ENCODE results near the gene PKD2L1.
"Not testable (repeated sequence)": the region's sequence is repeated elsewhere in the genome, so short reads cannot be mapped to it uniquely, and the experiment has no call there.

The PKD2L1 gene

DNA sequence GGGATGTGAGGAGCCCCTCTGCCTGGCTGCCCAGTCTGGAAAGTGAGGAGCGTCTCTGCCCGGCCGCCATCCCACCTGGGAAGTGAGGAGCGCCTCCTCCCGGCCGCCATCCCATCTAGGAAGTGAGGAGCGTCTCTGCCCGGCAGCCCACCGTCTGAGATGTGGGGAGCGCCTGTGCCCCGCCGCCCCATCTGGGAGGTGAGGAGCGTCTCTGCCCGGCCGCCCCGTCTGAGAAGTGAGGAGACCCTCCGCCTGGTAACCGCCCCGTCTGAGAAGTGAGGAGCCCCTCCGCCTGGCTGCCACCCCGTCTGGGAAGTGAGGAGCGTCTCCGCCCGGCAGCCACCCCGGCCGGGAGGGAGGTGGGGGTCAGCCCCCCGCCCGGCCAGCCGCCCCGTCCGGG lies 53.1 kb downstream of the PKD2L1 start:
- DNase-seq, result not testable (repeated sequence)

DNA sequence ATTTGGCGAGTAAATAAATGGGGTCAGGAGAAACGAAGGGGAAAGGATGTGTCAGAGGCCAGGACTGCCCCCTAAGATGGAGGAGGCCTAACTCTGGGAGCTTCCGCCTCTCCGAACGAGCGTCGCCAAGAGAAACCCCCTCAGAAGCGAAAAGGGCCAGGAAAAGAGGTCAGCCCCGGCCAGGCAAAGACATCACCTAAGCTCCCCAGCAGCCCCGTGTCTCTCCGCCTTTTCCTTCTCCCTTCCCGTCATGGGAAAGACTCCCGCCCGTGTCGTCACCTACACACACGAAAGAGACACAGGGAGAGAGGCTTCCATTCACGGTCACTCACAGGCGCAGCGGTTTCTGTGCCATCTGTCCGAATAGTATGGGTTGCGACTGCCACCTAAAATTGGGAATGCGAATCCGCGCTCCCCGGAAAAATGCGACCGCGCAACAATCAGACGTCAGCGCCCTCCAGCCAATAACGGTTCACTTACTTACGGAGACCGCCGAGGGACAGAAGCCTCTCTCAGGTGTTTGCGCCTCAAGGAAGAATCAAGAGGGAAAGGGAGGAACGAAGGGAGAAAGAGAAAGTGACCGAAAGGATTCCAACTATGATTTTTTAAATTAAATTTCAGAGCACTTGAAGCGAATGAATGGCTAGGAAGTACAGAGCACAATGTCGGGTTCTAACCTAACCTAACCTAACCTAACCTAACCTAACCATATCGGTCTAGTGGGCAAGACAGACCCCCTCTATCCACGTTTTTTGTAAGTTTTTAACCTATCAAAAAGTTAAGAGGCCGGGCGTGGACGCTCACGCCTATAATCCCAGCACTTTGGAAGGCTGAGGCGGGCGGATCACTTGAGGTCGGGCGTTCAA lies 62.6 kb downstream of the PKD2L1 start, which contains the start of gene CWF19L1:
Gene CWF19L1 (minus strand): TSS at position 400 of the 866 bp plus-strand sequence. CDS start 45 bp downstream, at position 355.
- DNase-seq, result peak; percentile 12

DNA sequence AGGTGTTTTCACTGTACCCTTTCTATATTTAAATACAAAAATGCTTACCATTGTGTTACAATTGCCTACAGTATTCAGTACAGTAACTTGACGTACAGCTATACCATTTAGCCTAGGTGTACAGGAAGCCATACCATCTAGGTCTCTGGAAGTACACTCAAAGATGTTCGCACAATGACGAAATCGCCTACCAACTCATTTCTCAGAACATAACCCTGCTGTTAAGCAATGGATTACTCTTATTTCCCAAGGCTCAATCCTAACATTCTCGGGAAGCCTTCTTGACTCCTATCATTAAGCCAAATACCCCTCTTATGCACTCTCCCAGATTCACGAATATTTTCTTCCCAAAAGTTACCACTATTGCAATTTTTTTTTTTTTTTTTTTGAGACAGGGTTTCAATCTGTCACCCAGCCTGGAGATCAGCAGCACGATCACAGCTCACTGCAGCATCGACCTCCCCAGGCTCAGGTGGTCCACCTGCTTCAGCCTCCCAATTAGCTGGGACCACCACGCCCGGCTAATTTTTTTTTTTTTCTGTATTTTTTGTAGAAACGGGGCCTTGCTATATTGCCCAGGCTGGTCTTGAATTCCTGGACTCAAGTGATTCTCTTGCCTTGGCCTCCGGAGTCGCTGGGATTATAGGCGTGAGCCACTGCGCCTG lies 64.1 kb downstream of the PKD2L1 start:
- DNase-seq, result no peak

DNA sequence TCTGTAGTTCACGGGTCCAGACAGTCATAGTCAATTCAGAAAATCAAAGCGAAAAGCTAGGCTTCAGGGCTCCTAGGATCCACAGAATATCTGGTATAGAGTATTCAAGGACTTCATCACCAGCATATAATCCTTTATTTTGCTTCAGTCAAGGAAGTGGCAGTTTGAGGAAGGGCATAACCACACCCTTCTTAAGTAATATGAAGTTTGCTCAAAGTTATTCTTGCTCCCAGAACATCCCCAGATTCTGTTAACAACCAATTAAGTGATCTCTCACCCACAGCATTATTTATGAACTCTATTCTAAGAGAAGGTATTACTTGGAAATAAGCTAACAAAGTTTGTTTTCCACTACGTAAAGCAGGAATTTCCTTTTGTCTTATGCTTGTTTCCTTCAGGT lies 75.8 kb downstream of the PKD2L1 start:
- DNase-seq, result no peak

DNA sequence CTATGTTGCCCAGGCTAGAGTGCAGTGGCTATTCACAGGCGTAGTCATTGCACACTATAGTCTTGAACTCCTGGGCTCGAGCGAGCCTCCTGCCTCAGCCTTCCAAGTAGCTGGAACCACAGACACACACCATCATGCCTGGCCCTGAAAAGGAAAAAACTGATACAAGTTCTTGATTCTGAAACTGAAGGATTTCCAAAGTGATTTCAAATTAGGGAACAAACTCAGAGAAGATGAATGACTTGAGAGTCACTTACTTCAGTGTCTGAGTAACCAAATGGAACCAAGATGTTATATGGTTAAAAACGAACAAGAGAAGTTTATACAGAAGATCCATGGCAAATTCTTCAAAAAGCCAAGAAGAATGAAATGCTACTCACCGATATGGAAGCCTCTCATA lies 77.0 kb downstream of the PKD2L1 start:
- DNase-seq, result no peak

DNA sequence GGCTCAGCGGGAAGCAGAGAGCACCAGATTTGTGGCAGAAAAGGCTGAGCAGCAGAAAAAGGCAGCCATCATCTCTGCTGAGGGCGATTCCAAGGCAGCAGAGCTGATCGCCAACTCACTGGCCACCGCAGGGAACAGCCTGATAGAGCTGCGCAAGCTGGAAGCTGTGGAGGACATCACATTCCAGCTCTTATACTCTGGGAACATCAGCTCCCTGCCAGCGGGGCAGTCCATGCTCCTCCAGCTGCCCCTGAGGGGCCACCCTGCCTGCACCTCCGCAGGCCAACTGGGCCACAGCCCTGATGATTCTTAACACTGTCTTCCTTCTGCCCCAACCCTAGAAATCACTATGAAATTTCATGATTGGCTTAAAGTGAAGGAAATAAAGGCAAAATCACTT lies 81.2 kb downstream of the PKD2L1 start:
- DNase-seq, result no peak

DNA sequence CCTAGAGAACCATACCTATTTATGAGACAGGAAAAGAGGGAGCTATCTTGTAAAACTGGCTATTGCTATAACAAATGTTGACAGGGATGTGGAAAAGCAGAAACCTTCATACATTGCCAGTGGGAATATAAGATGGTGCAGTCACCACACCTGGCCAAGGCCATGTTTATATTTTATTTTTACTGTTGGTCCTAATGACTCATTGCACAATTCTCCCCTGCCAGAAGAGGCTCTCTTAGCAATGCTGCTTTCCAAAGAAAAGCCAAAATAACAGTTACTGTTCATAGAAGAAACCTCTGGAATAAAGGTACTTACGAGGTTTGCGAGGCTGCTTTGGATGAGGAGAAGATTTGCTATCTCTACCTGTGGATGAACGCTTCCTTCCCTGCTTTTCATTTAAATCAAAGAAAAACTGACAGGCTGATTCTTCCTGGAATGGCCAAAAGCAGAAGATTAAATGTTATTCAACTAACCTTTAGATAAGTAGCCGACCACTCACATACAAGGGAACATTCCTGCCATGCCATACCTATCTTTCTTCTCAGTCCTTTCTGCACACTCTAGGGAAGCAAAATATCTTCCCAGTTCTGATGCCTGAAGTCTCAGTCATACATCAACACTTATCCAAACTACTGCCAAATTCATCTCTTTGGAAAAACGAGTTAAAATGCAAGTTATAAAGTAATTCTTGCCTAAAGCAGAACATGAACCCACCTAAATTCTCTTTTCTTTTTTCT lies 84.4 kb downstream of the PKD2L1 start:
- DNase-seq, result no peak

DNA sequence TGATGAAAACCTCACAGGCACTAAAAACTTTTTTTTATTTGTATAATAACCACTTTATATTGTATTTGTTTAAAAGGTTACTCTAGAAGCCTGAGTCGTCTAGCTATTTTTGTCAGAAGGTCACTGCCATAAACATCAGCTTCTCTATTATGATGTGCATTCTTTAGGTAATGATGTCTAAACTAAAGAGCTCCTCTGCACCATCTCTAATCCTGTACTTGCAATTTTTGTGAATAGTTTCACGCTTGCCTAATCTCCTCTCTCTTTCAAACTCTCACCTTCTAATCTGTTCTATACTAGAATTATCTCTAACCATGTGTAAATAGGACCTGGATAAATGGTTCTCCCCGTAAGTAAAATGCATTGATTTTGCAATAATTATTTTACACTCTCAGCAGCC lies 90.2 kb downstream of the PKD2L1 start:
- DNase-seq, result no peak

DNA sequence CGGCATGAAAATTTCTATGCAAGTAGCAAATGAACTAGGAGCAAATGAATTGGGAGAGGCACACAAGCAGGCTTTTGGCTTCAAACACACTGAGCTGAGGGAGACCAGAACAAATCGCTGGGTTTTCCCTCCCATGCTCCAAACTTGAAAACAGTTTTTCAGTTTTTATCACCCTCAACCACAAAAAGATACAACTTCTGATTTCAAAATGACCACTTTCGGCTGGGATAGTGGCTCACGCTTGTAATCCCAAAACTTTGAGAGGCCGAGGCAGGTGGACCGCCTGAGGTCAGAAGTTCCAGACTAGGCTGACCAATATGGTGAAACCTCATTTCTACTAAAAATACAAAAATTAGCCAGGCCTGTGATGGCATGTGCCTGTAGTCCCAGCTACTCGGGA lies 91.6 kb downstream of the PKD2L1 start:
- no peak for DNase-seq
